ENCODE data around the gene TACC2. TPM values are rescaled to one million over a fixed set of nuclear protein-coding genes. Genes with fewer than 3 reads are reported as not detected.

TACC2 gene
- total RNA-seq, 4 donors from 2014 or later, result 191 to 400 (median 261) TPM

GRCh38 chr10:122176232-122177213 lies 187.6 kb downstream of the TACC2 start:
- intact Hi-C loops (cut with DNase I; ENCODE audit: low total_unique reads), result no loop called here
- TF ChIP-seq POLR2A (IDR thresholded peaks at IDR 0.05), result no peak
- TF ChIP-seq, protein P1, sequence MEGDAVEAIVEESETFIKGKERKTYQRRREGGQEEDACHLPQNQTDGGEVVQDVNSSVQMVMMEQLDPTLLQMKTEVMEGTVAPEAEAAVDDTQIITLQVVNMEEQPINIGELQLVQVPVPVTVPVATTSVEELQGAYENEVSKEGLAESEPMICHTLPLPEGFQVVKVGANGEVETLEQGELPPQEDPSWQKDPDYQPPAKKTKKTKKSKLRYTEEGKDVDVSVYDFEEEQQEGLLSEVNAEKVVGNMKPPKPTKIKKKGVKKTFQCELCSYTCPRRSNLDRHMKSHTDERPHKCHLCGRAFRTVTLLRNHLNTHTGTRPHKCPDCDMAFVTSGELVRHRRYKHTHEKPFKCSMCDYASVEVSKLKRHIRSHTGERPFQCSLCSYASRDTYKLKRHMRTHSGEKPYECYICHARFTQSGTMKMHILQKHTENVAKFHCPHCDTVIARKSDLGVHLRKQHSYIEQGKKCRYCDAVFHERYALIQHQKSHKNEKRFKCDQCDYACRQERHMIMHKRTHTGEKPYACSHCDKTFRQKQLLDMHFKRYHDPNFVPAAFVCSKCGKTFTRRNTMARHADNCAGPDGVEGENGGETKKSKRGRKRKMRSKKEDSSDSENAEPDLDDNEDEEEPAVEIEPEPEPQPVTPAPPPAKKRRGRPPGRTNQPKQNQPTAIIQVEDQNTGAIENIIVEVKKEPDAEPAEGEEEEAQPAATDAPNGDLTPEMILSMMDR (IDR thresholded peaks at IDR 0.05), result no peak
- WGBS, 2 donors, result 84 to 87% methylated on average over 4 of the region's 4 CpGs
- no peak overlapping the region for H3K4me3 ChIP-seq (ENCODE audit: low read depth, poor library complexity, severe bottlenecking)
- DNase-seq (ENCODE audit: low spot score in 2 of 2), result no peak

GRCh38 chr10:122178655-122179054 lies 189.7 kb downstream of the TACC2 start:
- intact Hi-C loops (cut with DNase I; ENCODE audit: low total_unique reads), result no loop called here
- WGBS, 2 donors, result 94 to 95% methylated on average over 3 of the region's 3 CpGs
- no peak for DNase-seq (ENCODE audit: low spot score in 2 of 2)
- TF ChIP-seq, protein P1 (IDR thresholded peaks at IDR 0.05), result no peak
- no peak for TF ChIP-seq POLR2A (IDR thresholded peaks at IDR 0.05)
- H3K4me3 ChIP-seq (ENCODE audit: low read depth, poor library complexity, severe bottlenecking), result no peak overlapping the region

- WGBS, 2 donors, result 64 to 73% methylated on average over 5 of the region's 5 CpGs
- no peak for DNase-seq (ENCODE audit: low spot score in 2 of 2)
- intact Hi-C loops (cut with DNase I; ENCODE audit: low total_unique reads), result no loop called here
- H3K4me3 ChIP-seq (ENCODE audit: low read depth, poor library complexity, severe bottlenecking), result no peak overlapping the region
- TF ChIP-seq, protein P1 (IDR thresholded peaks at IDR 0.05), result no peak
- TF ChIP-seq POLR2A (IDR thresholded peaks at IDR 0.05), result no peak
These were observed 192.2 kb downstream of the TACC2 start for GRCh38 chr10:122181041-122181732.

DNA sequence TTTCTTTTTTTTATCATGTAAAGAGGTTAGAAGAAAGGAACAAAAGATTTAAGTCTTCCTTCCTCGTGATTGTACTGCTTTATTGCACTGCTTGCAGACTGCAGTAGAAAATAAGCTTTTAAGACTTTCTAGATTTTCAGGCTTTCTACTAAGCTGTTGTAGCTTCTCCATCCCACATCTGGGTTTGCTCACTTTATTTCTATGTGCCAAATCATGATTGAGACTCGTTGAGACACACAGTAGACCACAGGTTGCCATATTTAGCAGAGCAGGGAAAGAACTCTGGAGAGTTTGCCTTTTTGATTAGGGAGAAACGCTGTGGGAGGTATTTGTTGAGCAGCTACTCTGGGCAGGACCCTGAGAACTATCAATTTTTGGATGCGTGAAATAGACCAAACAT lies 192.9 kb downstream of the TACC2 start:
- WGBS, 2 donors, result 27 to 33% methylated on average over 4 of the region's 4 CpGs
- no peak for DNase-seq (ENCODE audit: low spot score in 2 of 2)
- intact Hi-C loops (cut with DNase I; ENCODE audit: low total_unique reads), result no loop called here
- H3K4me3 ChIP-seq (ENCODE audit: low read depth, poor library complexity, severe bottlenecking), result no peak overlapping the region
- TF ChIP-seq, protein P1 (IDR thresholded peaks at IDR 0.05), result no peak
- TF ChIP-seq POLR2A (IDR thresholded peaks at IDR 0.05), result no peak

GRCh38 chr10:122182308-122182707 lies 193.3 kb downstream of the TACC2 start:
- no peak for DNase-seq (ENCODE audit: low spot score in 2 of 2)
- no peak for TF ChIP-seq POLR2A (IDR thresholded peaks at IDR 0.05)
- TF ChIP-seq, protein P1 (IDR thresholded peaks at IDR 0.05), result no peak
- WGBS, 2 donors, result 56 to 57% methylated on average over 6 of the region's 6 CpGs
- intact Hi-C loops (cut with DNase I; ENCODE audit: low total_unique reads), result no loop called here
- H3K4me3 ChIP-seq (ENCODE audit: low read depth, poor library complexity, severe bottlenecking), result no peak overlapping the region

All from lower leg skin (tissue), 4 donors.